Upper lobe of left lung (tissue), 6 donors: ENCODE results near the gene SLC49A3. TPM values are rescaled to one million over a fixed set of nuclear protein-coding genes. Genes with fewer than 3 reads are reported as not detected.
"Not testable (repeated sequence)": the region's sequence is repeated elsewhere in the genome, so short reads cannot be mapped to it uniquely, and the experiment has no call there.

Source experiments
- ATAC-seq, 2 donors: fragments of 200-7000 bp; cut with Tn5 transposase; one replicate each; pipeline ENCODE4 v1.9.1; 2022; ENCODE audit warnings: mild to moderate bottlenecking in 2 of 2, moderate library complexity in 2 of 2; ENCODE audit not compliant: low FRiP score in 2 of 2
- DNase-seq, 2 donors: peaks; one replicate each; pipeline ENCODE4 v3.0.0-alpha.2; 2019 to 2020
- H3K27ac ChIP-seq, 4 donors: fragments of 200-600 bp; sonication (generic); one replicate each; pipeline ENCODE4 v1.5.1; 2016 to 2019
- H3K27me3 ChIP-seq, 4 donors: fragments of 200-600 bp; sonication (generic); one replicate each; pipeline ENCODE4 v1.5.1; 2017 to 2019
- H3K36me3 ChIP-seq, 4 donors: fragments of 200-600 bp; sonication (generic); one replicate each; pipeline ENCODE4 v1.5.1; 2016 to 2019
- H3K4me1 ChIP-seq, 4 donors: fragments of 200-600 bp; sonication (generic); one replicate each; pipeline ENCODE4 v1.5.1; 2018 to 2019
- H3K4me3 ChIP-seq, 4 donors: fragments of 200-600 bp; sonication (generic); one replicate each; pipeline ENCODE4 v1.5.1; 2017 to 2019; ENCODE audit warnings: mild to moderate bottlenecking in 2 of 4, moderate library complexity in 1 of 4
- H3K9me3 ChIP-seq, 4 donors: fragments of 200-600 bp; sonication (generic); one replicate each; pipeline ENCODE4 v1.5.1; 2018 to 2019
- CTCF ChIP-seq, 6 experiments: fragments of 450-650 bp in 4 of 6; fragments of 200-600 bp in 2 of 6; sonication (generic) in 2 of 6; IDR thresholded peaks; one replicate each; pipeline ENCODE4 v1.5.1; 2016 to 2019; ENCODE audit warnings: antibody characterized with exemption in 6 of 6
- EP300 ChIP-seq, 4 donors: sonication (generic); formaldehyde crosslinking; IDR thresholded peaks; one replicate each; pipeline ENCODE4 v1.5.1; 2017; ENCODE audit warnings: antibody characterized with exemption in 4 of 4, control low read depth in 2 of 4
- POLR2A ChIP-seq, 4 donors: fragments of 450-650 bp; IDR thresholded peaks; one replicate each; pipeline ENCODE4 v1.5.1; 2016 to 2017; ENCODE audit warnings: antibody characterized with exemption in 4 of 4, mild to moderate bottlenecking in 2 of 4
- POLR2AphosphoS5 ChIP-seq, 2 donors: sonication (generic); formaldehyde crosslinking; IDR thresholded peaks; one replicate each; pipeline ENCODE4 v1.5.1; 2017; ENCODE audit warnings: antibody characterized with exemption in 2 of 2
- WGBS, 2 donors: methylation state at CpG; one replicate each; pipeline ENCODE4 v1.1.5; 2017 to 2018; 5-methylcytosine and 5-hydroxymethylcytosine counted together
- total RNA-seq, 6 donors: library from RNA; depleted of rRNA in 4 of 6; stranded (reverse); fragments of >200 nt in 4 of 6; gene quantifications; one replicate each; pipeline versions ENCODE4 v1.1.0 to v1.2.1, GENCODE V29; 2016 to 2021
- donor health status: DM: no; HTN: no; CAD: no; lungs with moderate emphysema.
- donor health status: DM: no; HTN: yes; CAD: no; lungs with severe emphysema.

SLC49A3 gene
- total RNA-seq, 6 donors from 2014 or later = 12.2 to 65.0 (median 32.3) TPM

- Histone ChIP-seq H3K9me3 (no peaks in the 10 kb centered on the region), H3K4me3 (no peak overlapping the region), H3K36me3 (no peaks in the 10 kb centered on the region), H3K27me3 (no peaks in the 10 kb centered on the region), H3K27ac (no peak overlapping the region), H3K4me1 (no peaks in the 10 kb centered on the region)
- WGBS, 2 donors = 81 to 85% methylated on average over 17 to 22 of the region's 22 CpGs
- no peak for TF ChIP-seq POLR2AphosphoS5 (IDR thresholded peaks at IDR 0.05)
- TF ChIP-seq CTCF (IDR thresholded peaks at IDR 0.05) = no peak
- no peak for TF ChIP-seq POLR2A (IDR thresholded peaks at IDR 0.05)
- no peak for TF ChIP-seq EP300 (IDR thresholded peaks at IDR 0.05)
- ATAC-seq = peak in 1 of 2 donors; percentile 3
- peak in 1 of 2 donors; percentile 82 for DNase-seq
Observed at GRCh38 chr4:635851-636627, 52.9 kb downstream of the SLC49A3 start.

GRCh38 chr4:635066-635835, 53.7 kb downstream of the SLC49A3 start:
- H3K4me1 ChIP-seq, H3K4me3 ChIP-seq, H3K27ac ChIP-seq, H3K27me3 ChIP-seq, H3K9me3 ChIP-seq, H3K36me3 ChIP-seq, ATAC-seq: not testable (repeated sequence)
- 91% methylated on average over 44 to 45 of the region's 46 CpGs for WGBS, 2 donors
- DNase-seq = peak in 1 of 2 donors; percentile 68

- peak in 1 of 2 donors; percentile 62 for DNase-seq
- TF ChIP-seq CTCF (IDR thresholded peaks at IDR 0.05) (no peak), POLR2A (IDR thresholded peaks at IDR 0.05) (no peak), EP300 (IDR thresholded peaks at IDR 0.05) (no peak), POLR2AphosphoS5 (IDR thresholded peaks at IDR 0.05) (no peak)
- Histone ChIP-seq H3K4me1 (no peaks in the 10 kb centered on the region), H3K27me3 (no peaks in the 10 kb centered on the region), H3K4me3 (no peak overlapping the region), H3K36me3 (no peaks in the 10 kb centered on the region), H3K9me3 (no peaks in the 10 kb centered on the region), H3K27ac (no peak overlapping the region)
- 78% methylated on average over 22 to 23 of the region's 23 CpGs for WGBS, 2 donors
- ATAC-seq = no peak
Observed at GRCh38 chr4:634599-634985, 54.4 kb downstream of the SLC49A3 start.

GRCh38 chr4:633976-634598, 54.9 kb downstream of the SLC49A3 start:
- Histone ChIP-seq H3K27ac (no peak overlapping the region), H3K9me3 (no peaks in the 10 kb centered on the region), H3K36me3 (no peaks in the 10 kb centered on the region), H3K4me1 (no peaks in the 10 kb centered on the region), H3K27me3 (no peaks in the 10 kb centered on the region), H3K4me3 (no peak overlapping the region)
- 72 to 78% methylated on average over 13 to 14 of the region's 15 CpGs for WGBS, 2 donors
- DNase-seq = peak in 1 of 2 donors; percentile 69
- TF ChIP-seq CTCF (IDR thresholded peaks at IDR 0.05) (no peak), POLR2A (IDR thresholded peaks at IDR 0.05) (no peak), POLR2AphosphoS5 (IDR thresholded peaks at IDR 0.05) (no peak), EP300 (IDR thresholded peaks at IDR 0.05) (no peak)
- no peak for ATAC-seq

- Histone ChIP-seq H3K4me3 (no peak overlapping the region), H3K27ac (no peak overlapping the region), H3K9me3 (no peaks in the 10 kb centered on the region), H3K27me3 (no peaks in the 10 kb centered on the region), H3K36me3 (no peaks in the 10 kb centered on the region), H3K4me1 (no peaks in the 10 kb centered on the region)
- no peak for TF ChIP-seq CTCF (IDR thresholded peaks at IDR 0.05)
- TF ChIP-seq POLR2AphosphoS5 (IDR thresholded peaks at IDR 0.05) = no peak
- TF ChIP-seq POLR2A (IDR thresholded peaks at IDR 0.05) = no peak
- TF ChIP-seq EP300 (IDR thresholded peaks at IDR 0.05) = no peak
- 36 to 57% methylated on average over 4 to 7 of the region's 9 CpGs for WGBS, 2 donors
- ATAC-seq (no peak), DNase-seq (no peak)
Observed at GRCh38 chr4:633406-633805, 55.5 kb downstream of the SLC49A3 start.
